GM19238 (cell line): ENCODE results near the gene TBX15.

ENCODE experiments used
- DNase-seq: peaks from one replicate; pipeline ENCODE4 v3.0.0; 2011; ENCODE audit warnings: low spot score; ENCODE audit not compliant: insufficient read length

Gene TBX15

GRCh38 chr1:119002028-119002686 is 14.0 kb upstream of the TBX15 start:
- no peak for DNase-seq

- no peak for DNase-seq
These were observed 13.3 kb upstream of the TBX15 start for GRCh38 chr1:119001181-119002027.

DNA sequence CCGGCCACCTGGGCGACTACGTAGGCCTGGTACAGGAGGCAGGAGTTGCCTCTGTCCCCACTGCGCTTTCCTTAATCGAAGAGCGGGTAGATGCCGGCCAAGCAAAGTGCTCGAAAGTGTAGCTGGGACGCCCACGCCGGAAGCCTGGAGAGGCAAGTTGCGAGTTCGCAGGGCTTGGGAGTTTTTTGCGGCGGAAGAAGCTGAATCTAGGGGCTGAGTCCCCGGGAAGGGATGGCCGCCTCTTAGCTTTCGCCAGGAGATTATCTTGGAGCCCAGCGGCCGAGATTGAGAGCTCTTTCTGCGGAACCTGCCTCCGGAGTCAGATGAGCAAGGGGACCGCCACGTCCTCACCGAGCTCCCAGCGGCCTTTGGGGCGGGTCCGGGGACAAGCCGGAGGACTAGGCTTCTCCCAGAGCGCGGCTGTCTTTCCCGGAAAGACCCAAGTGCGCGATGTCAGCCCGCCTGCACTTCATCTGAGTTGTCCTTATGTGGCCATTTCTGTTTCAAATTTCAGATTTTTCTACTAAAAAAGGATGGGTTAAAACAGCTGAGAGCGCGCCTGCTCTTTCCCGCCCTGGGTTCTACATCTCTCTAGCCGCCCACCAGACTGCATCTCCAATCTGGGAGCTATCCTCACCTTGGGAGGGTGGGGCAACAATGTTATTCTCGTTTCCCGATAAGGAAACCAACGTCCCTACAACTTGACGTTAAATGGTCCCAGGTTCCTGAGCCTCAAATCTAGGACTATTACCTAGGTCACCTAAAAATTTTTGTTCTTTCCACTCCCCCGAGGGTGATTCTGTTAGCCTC is 12.4 kb upstream of the TBX15 start:
- no peak for DNase-seq

GRCh38 chr1:118999348-119000071 is 11.4 kb upstream of the TBX15 start:
- DNase-seq: no peak

- no peak for DNase-seq
These were observed 10.0 kb upstream of the TBX15 start for GRCh38 chr1:118998171-118998570.

DNA sequence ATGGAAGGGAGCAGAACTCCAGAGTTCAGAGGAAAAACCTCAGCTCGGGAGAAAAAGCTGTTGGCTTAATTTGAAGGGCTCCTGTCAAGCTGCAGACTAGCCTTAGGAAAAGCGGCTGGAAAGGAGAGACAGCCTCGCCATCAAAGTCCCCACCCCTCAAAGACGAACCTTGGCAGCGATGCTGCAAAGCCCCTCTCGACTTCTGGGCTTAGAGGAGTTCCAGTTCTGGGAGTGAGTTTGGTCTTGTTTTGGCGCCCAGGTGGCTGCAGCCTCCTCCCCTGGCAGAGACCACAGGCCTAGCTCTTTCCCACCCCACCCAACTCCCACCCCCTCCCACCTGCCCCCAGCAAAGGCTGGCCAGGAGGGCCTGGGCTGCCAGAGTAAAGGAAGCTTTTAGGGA is 9.1 kb upstream of the TBX15 start:
- no peak for DNase-seq

DNA sequence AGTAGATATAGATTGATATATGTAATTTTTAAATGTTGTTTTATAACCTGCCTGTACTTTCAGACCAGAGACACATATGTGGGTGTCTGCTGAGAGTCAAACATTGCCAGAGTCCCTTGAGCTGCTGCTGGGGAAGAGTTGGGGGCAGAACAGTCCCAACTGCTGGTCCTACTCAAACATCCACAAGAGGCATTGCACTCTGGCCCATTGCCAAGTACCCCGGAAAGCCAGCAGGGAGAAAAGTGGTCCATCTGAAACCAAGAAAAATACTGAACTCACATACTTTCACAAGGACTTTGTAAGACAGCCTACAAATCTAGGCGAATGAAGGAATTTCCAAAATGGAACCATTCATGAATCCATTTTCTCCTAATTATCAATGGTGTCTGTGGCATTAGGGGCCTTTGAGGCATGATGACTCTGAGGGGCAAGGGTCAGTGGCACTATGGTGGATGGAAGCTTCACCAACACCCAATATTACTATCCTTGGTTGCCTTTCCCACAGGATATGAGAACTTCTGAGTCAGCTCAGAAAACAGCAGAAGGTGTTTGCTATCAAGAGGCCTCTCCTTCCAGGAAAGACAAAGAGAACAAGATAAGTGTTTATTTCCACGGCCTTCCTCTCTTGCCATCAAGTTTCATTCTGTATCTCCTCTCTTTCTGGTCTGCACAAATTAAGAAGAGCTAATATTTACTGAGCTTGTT is 7.3 kb upstream of the TBX15 start:
- no peak for DNase-seq

GRCh38 chr1:118993700-118994026 is 5.5 kb upstream of the TBX15 start:
- DNase-seq: no peak

DNA sequence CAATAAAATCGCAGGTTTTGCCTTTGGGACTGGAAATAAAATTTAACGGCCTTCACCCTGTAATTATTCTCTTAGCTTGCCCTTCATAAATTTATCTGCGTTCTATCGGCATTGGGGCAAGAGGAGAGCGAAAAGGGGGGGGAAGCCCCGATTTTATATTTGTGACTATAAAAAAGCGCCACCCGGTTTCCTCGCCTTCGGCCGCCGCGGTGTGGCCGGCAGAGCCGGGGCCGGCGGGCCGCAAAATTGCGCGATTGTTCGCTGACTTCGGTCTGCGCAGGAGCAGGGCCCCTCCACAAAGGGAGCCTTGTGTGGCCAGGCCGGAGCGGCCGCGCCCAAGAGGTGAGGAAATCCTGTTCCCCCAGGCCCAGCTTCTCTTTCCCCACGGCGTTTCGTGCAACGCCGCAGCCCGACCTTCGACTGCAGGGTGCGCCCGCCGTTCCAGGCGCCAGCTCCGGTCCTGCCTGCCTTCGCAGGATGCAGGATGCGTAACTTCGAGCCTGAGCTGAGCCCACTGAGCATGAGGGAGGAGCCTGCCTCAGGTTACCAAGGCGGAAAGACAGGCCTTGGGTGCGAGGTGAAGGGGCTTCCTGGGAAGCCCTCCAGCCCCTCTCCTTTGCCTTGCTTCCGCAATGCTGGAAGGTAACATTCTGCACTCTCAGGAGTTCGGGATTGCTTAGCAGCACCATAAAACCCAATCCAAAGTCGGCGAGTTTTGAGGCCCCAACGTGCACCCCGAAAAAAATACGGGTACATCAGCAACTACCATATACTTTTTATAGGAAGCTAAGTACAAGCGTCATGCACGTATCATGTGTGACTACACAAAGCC is 4.9 kb upstream of the TBX15 start:
- no peak for DNase-seq

GRCh38 chr1:118992237-118992825 is 4.2 kb upstream of the TBX15 start:
- no peak for DNase-seq

DNA sequence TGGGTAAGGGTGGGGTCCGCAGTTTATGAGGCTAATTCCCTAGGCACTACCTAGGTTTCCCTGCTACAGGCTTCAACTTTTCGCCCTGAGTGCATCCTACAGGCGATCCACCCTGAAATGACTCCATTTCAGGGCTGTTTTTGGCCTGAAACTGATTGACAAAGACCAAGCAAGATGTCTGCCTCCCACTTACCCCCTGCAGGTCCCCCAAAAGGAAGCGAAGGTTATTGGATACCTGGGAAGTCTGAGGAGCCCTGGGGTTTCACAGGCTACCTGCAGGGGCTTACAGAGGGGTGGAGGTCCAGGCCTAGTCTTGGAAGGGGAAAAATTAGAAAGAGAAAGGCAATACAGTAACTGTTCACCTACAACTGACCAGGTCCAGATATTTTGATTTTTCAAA is 3.3 kb upstream of the TBX15 start:
- no peak for DNase-seq

- DNase-seq: no peak
These were observed 2.5 kb upstream of the TBX15 start for GRCh38 chr1:118990513-118991152.

GRCh38 chr1:118989878-118990378 is 1.8 kb upstream of the TBX15 start:
- DNase-seq: no peak

DNA sequence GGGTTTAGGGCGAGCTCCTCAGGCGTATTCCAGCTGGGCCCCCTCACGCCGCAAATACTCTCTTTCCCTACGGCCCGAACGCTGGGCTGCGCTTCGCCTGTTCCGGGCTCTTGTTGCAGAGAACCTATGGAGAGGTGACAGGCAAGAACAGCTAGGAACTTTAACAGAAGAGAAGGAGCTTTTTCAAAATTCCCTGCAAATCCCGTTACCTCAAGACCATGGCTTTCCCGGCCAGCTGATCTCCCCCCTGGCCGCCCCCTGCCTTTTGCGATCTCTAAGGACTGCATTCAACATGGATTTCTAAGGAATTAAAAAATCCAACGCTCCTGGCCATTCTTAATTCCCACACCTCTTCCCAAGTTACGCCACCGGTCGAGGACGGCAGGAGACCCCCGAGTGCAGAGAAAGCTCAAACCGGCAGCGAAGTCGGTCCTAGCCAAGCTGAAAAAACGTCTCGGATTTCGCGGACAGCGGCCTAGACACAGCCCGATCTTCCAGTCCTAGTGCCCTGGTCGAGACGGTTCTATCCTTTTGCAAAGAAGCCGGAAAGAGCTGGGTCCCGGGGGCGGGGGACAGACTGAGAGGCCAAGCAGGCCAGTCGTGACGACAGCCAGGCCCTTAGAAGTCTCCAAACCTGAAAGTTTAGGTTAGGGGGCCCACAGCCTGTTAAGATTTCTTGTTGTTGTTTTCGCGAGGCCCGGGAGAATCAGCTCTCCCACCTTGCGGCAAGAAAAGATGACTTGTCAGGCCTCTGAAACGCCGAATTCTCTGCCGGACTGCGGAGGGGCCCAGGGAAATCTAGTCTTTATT is 1.1 kb upstream of the TBX15 start:
- no peak for DNase-seq

GRCh38 chr1:118987468-118988185 is 516 bp downstream of the TBX15 start:
- DNase-seq: no peak

GRCh38 chr1:118986555-118987467 is 1.3 kb downstream of the TBX15 start:
- DNase-seq: no peak
